Neural cell (in vitro differentiated cells): ENCODE results near the gene BUD23.

Experiments
- EP300 ChIP-seq: fragments of 450-650 bp; conservative IDR thresholded peaks from 2 replicates; pipeline ENCODE4 v1.6.1; 2014; ENCODE audit warnings: antibody characterized with exemption, mild to moderate bottlenecking, moderate library complexity; ENCODE audit not compliant: poor library complexity, severe bottlenecking
- EZH2 ChIP-seq: fragments of 200-600, 300-800 bp; shearing (Covaris generic), sonication (generic); IDR thresholded peaks from 2 replicates; pipeline ENCODE4 v1.6.1; 2014; ENCODE audit warnings: antibody characterized with exemption, low read length, borderline replicate concordance, mild to moderate bottlenecking; ENCODE audit not compliant: insufficient read depth, poor library complexity, severe bottlenecking
- POLR2AphosphoS5 ChIP-seq: IDR thresholded peaks from 2 replicates; pipeline ENCODE4 v1.6.1; 2012
- RAD21 ChIP-seq: fragments of 450-650 bp; conservative IDR thresholded peaks from 2 replicates; pipeline ENCODE4 v1.6.1; 2014; ENCODE audit warnings: antibody characterized with exemption, mild to moderate bottlenecking, moderate library complexity
- SMC3 ChIP-seq: fragments of 450-650 bp; conservative IDR thresholded peaks from 2 replicates; pipeline ENCODE4 v1.6.1; 2014; ENCODE audit warnings: antibody characterized with exemption, mild to moderate bottlenecking, moderate library complexity; ENCODE audit not compliant: poor library complexity
- TAF1 ChIP-seq: IDR thresholded peaks from 2 replicates; pipeline ENCODE4 v1.6.1; 2012; ENCODE audit warnings: low read depth
- TF ChIP-seq, protein P1 (sequence below): fragments of 450-650 bp; IDR thresholded peaks from 2 replicates; pipeline ENCODE4 v1.5.1; 2014; ENCODE audit warnings: antibody characterized with exemption, mild to moderate bottlenecking, moderate library complexity; ENCODE audit not compliant: poor library complexity, severe bottlenecking
- TF ChIP-seq, protein P2 (sequence below): IDR thresholded peaks from 2 replicates; pipeline ENCODE4 v1.6.1; 2012; ENCODE audit warnings: borderline replicate concordance

DNA sequence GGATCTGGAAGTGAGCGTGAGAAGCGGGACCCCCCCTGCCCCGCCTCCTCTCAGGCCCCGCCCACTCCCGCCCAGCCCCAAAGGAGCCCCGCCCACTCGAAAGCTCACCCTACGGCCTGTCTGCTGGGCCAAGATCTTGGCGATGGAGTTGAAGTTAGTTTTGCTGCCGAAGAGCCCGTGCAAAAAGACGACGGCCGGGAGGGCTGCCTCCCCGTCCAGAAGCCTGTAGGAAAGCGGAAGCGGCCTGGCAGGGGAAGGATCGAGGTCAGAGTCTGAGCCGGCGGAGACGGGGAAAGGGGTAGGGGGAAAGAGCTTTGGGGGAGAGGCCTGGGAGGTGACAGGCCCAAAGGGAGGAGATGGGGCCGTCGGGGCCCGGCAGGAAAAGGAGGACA, 54.8 kb downstream of the BUD23 start:
- TF ChIP-seq EP300 (no peak), RAD21 (no peak), POLR2AphosphoS5 (no peak), EZH2 (no peak), TAF1 (no peak), SMC3 (no peak)
- TF ChIP-seq, protein P1, sequence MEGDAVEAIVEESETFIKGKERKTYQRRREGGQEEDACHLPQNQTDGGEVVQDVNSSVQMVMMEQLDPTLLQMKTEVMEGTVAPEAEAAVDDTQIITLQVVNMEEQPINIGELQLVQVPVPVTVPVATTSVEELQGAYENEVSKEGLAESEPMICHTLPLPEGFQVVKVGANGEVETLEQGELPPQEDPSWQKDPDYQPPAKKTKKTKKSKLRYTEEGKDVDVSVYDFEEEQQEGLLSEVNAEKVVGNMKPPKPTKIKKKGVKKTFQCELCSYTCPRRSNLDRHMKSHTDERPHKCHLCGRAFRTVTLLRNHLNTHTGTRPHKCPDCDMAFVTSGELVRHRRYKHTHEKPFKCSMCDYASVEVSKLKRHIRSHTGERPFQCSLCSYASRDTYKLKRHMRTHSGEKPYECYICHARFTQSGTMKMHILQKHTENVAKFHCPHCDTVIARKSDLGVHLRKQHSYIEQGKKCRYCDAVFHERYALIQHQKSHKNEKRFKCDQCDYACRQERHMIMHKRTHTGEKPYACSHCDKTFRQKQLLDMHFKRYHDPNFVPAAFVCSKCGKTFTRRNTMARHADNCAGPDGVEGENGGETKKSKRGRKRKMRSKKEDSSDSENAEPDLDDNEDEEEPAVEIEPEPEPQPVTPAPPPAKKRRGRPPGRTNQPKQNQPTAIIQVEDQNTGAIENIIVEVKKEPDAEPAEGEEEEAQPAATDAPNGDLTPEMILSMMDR: no peak
- TF ChIP-seq, protein P2, sequence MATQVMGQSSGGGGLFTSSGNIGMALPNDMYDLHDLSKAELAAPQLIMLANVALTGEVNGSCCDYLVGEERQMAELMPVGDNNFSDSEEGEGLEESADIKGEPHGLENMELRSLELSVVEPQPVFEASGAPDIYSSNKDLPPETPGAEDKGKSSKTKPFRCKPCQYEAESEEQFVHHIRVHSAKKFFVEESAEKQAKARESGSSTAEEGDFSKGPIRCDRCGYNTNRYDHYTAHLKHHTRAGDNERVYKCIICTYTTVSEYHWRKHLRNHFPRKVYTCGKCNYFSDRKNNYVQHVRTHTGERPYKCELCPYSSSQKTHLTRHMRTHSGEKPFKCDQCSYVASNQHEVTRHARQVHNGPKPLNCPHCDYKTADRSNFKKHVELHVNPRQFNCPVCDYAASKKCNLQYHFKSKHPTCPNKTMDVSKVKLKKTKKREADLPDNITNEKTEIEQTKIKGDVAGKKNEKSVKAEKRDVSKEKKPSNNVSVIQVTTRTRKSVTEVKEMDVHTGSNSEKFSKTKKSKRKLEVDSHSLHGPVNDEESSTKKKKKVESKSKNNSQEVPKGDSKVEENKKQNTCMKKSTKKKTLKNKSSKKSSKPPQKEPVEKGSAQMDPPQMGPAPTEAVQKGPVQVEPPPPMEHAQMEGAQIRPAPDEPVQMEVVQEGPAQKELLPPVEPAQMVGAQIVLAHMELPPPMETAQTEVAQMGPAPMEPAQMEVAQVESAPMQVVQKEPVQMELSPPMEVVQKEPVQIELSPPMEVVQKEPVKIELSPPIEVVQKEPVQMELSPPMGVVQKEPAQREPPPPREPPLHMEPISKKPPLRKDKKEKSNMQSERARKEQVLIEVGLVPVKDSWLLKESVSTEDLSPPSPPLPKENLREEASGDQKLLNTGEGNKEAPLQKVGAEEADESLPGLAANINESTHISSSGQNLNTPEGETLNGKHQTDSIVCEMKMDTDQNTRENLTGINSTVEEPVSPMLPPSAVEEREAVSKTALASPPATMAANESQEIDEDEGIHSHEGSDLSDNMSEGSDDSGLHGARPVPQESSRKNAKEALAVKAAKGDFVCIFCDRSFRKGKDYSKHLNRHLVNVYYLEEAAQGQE: no peak
